Measurements from ENCODE around the gene PRKN. TPM values are rescaled to one million over a fixed set of nuclear protein-coding genes. Genes with fewer than 3 reads are reported as not detected.

The PRKN gene
- total RNA-seq, 2 donors from 2014 or later = 3.3 to 4.8 TPM

GRCh38 chr6:161544801-161545480 is 1182.6 kb downstream of the PRKN start:
- no peak overlapping the region for H3K9ac ChIP-seq (ENCODE audit: extremely low read depth, low read length, poor library complexity, severe bottlenecking)
- no peaks in the 10 kb centered on the region for H3K9me3 ChIP-seq (ENCODE audit: control insufficient read depth, low read length)
- Mint-ChIP-seq H3K9me3 (no peaks in the 10 kb centered on the region), H3K4me1 (peaks cover 27% of the 10 kb centered on the region), H3K27ac (no peak overlapping the region), H3K4me3 (no peak overlapping the region), H3K36me3 (ENCODE audit: low read depth) (no peaks in the 10 kb centered on the region), H3K27me3 (ENCODE audit: insufficient read depth) (no peaks in the 10 kb centered on the region)
- DNase-seq = no peak
- H3K4me3 ChIP-seq (ENCODE audit: low read length) = no peak overlapping the region
- peaks cover 8% of the 10 kb centered on the region for H3K4me1 ChIP-seq (ENCODE audit: control insufficient read depth, insufficient read depth, low read length)
- no peaks in the 10 kb centered on the region for H3K36me3 ChIP-seq (ENCODE audit: control insufficient read depth, insufficient read depth, low read length)
- H3K27ac ChIP-seq (ENCODE audit: low read depth, low read length) = no peak overlapping the region
- TF ChIP-seq CTCF (conservative IDR thresholded peaks at IDR 0.05) = no peak
- no peaks in the 10 kb centered on the region for H3K27me3 ChIP-seq (ENCODE audit: control insufficient read depth, insufficient read depth, low read length, poor library complexity, severe bottlenecking)
- 93 to 94% methylated on average over 7 to 10 of the region's 10 CpGs for WGBS, 2 experiments (ENCODE audit: insufficient coverage in 1 of 2, insufficient read length in 1 of 2)

- Mint-ChIP-seq H3K4me1 (peaks cover 24% of the 10 kb centered on the region), H3K27ac (no peak overlapping the region)
Observed at GRCh38 chr6:161543684-161544309, 1183.8 kb downstream of the PRKN start.

GRCh38 chr6:161542346-161542980 is 1185.1 kb downstream of the PRKN start:
- H3K9me3 ChIP-seq (ENCODE audit: control insufficient read depth, low read length) = no peaks in the 10 kb centered on the region
- no peaks in the 10 kb centered on the region for H3K27me3 ChIP-seq (ENCODE audit: control insufficient read depth, insufficient read depth, low read length, poor library complexity, severe bottlenecking)
- no peak for TF ChIP-seq CTCF (conservative IDR thresholded peaks at IDR 0.05)
- no peak overlapping the region for H3K27ac ChIP-seq (ENCODE audit: low read depth, low read length)
- H3K4me1 Mint-ChIP-seq = peaks cover 16% of the 10 kb centered on the region
- no peak overlapping the region for H3K27ac Mint-ChIP-seq
- H3K9me3 Mint-ChIP-seq = no peaks in the 10 kb centered on the region
- 71 to 100% methylated on average over 1 to 4 of the region's 4 CpGs for WGBS, 2 experiments (ENCODE audit: insufficient coverage in 1 of 2, insufficient read length in 1 of 2)
- no peak overlapping the region for H3K4me3 Mint-ChIP-seq
- H3K36me3 ChIP-seq (ENCODE audit: control insufficient read depth, insufficient read depth, low read length) = no peaks in the 10 kb centered on the region
- DNase-seq = no peak
- H3K4me1 ChIP-seq (ENCODE audit: control insufficient read depth, insufficient read depth, low read length) = peaks cover 5% of the 10 kb centered on the region
- no peak overlapping the region for H3K4me3 ChIP-seq (ENCODE audit: low read length)
- no peak overlapping the region for H3K9ac ChIP-seq (ENCODE audit: extremely low read depth, low read length, poor library complexity, severe bottlenecking)
- H3K27me3 Mint-ChIP-seq (ENCODE audit: insufficient read depth) = no peaks in the 10 kb centered on the region
- H3K36me3 Mint-ChIP-seq (ENCODE audit: low read depth) = no peaks in the 10 kb centered on the region

More at GRCh38 chr6:161543684-161544309, 1183.8 kb downstream of the PRKN start:
- no peak for TF ChIP-seq CTCF (conservative IDR thresholded peaks at IDR 0.05)
- H3K36me3 Mint-ChIP-seq (ENCODE audit: low read depth) = no peaks in the 10 kb centered on the region
- 71 to 77% methylated on average over 4 of the region's 4 CpGs for WGBS, 2 experiments (ENCODE audit: insufficient coverage in 1 of 2, insufficient read length in 1 of 2)
- Histone ChIP-seq H3K27me3 (ENCODE audit: control insufficient read depth, insufficient read depth, low read length, poor library complexity, severe bottlenecking) (no peaks in the 10 kb centered on the region), H3K9ac (ENCODE audit: extremely low read depth, low read length, poor library complexity, severe bottlenecking) (no peak overlapping the region), H3K4me1 (ENCODE audit: control insufficient read depth, insufficient read depth, low read length) (peaks cover 5% of the 10 kb centered on the region), H3K36me3 (ENCODE audit: control insufficient read depth, insufficient read depth, low read length) (no peaks in the 10 kb centered on the region), H3K9me3 (ENCODE audit: control insufficient read depth, low read length) (no peaks in the 10 kb centered on the region), H3K27ac (ENCODE audit: low read depth, low read length) (no peak overlapping the region), H3K4me3 (ENCODE audit: low read length) (no peak overlapping the region)
- DNase-seq = no peak
- no peaks in the 10 kb centered on the region for H3K9me3 Mint-ChIP-seq
- no peak overlapping the region for H3K4me3 Mint-ChIP-seq
- H3K27me3 Mint-ChIP-seq (ENCODE audit: insufficient read depth) = no peaks in the 10 kb centered on the region

All from endodermal cell (in vitro differentiated cells).